Suprapubic skin (tissue), 4 donors: ENCODE results near the gene PAIP2. TPM values are rescaled to one million over a fixed set of nuclear protein-coding genes. Genes with fewer than 3 reads are reported as not detected.

ENCODE experiments used
- DNase-seq, 2 donors: peaks; one replicate each; pipeline ENCODE4 v3.0.0-alpha.2; 2019; ENCODE audit warnings: low spot score in 2 of 2
- H3K27ac ChIP-seq: fragments of 200-600 bp; sonication (generic); one replicate; pipeline ENCODE4 v1.5.1; 2019
- H3K27me3 ChIP-seq: fragments of 200-600 bp; sonication (generic); one replicate; pipeline ENCODE4 v1.5.1; 2019
- H3K36me3 ChIP-seq: fragments of 200-600 bp; sonication (generic); one replicate; pipeline ENCODE4 v1.5.1; 2019
- H3K4me1 ChIP-seq: fragments of 200-600 bp; sonication (generic); one replicate; pipeline ENCODE4 v1.5.1; 2019
- H3K4me3 ChIP-seq: fragments of 200-600 bp; sonication (generic); one replicate; pipeline ENCODE4 v1.5.1; 2019; ENCODE audit warnings: mild to moderate bottlenecking
- H3K9me3 ChIP-seq: fragments of 200-600 bp; sonication (generic); one replicate; pipeline ENCODE4 v1.5.1; 2019
- CTCF ChIP-seq, 2 donors: fragments of 200-600 bp in 1 of 2; fragments of 450-650 bp in 1 of 2; sonication (generic) in 1 of 2; IDR thresholded peaks; one replicate each; pipeline ENCODE4 v1.5.1; 2016 to 2019; ENCODE audit warnings: antibody characterized with exemption in 2 of 2, mild to moderate bottlenecking in 1 of 2, moderate library complexity in 1 of 2
- EP300 ChIP-seq: sonication (generic); formaldehyde crosslinking; IDR thresholded peaks from one replicate; pipeline ENCODE4 v1.6.1; 2017; ENCODE audit warnings: antibody characterized with exemption
- POLR2A ChIP-seq, 2 donors: fragments of 450-650 bp; IDR thresholded peaks; one replicate each; pipeline ENCODE4 v1.6.1; 2017; ENCODE audit warnings: antibody characterized with exemption in 2 of 2, mild to moderate bottlenecking in 2 of 2, moderate library complexity in 2 of 2
- POLR2AphosphoS5 ChIP-seq, 3 donors: sonication (generic); formaldehyde crosslinking; IDR thresholded peaks; one replicate each; pipeline ENCODE4 v1.6.1; 2017; ENCODE audit warnings: antibody characterized with exemption in 3 of 3
- WGBS: methylation state at CpG from one replicate; pipeline ENCODE4 v1.1.5; 2018; 5-methylcytosine and 5-hydroxymethylcytosine counted together
- total RNA-seq, 4 donors: library from RNA; depleted of rRNA; stranded (reverse); fragments of >200 nt; gene quantifications; one replicate each; pipeline ENCODE4 v1.1.0, GENCODE V29; 2016

The PAIP2 gene
- total RNA-seq, 4 donors from 2014 or later: 50.3 to 71.0 (median 53.5) TPM

- no peak overlapping the region for H3K4me3 ChIP-seq
These were observed 18.7 kb downstream of the PAIP2 start for GRCh38 chr5:139360384-139360783.

GRCh38 chr5:139361835-139362429, 20.3 kb downstream of the PAIP2 start:
- H3K9me3 ChIP-seq: no peaks in the 10 kb centered on the region
- peaks cover 3% of the 10 kb centered on the region for H3K4me1 ChIP-seq
- peaks cover 35% of the 10 kb centered on the region for H3K36me3 ChIP-seq
- no peak for TF ChIP-seq POLR2A (IDR thresholded peaks at IDR 0.05)
- no peak for TF ChIP-seq EP300
- TF ChIP-seq CTCF (IDR thresholded peaks at IDR 0.05): no peak
- TF ChIP-seq POLR2AphosphoS5 (IDR thresholded peaks at IDR 0.05): no peak
- no peak overlapping the region for H3K4me3 ChIP-seq
- no peak overlapping the region for H3K27ac ChIP-seq
- no peaks in the 10 kb centered on the region for H3K27me3 ChIP-seq
- DNase-seq: no peak
- 78% methylated on average over 6 of the region's 6 CpGs for WGBS

More at GRCh38 chr5:139360384-139360783, 18.7 kb downstream of the PAIP2 start:
- Histone ChIP-seq H3K36me3 (peaks cover 20% of the 10 kb centered on the region), H3K27ac (no peak overlapping the region), H3K4me1 (peaks cover 4% of the 10 kb centered on the region), H3K27me3 (no peaks in the 10 kb centered on the region), H3K9me3 (no peaks in the 10 kb centered on the region)
- DNase-seq: no peak
- 93% methylated on average over 4 of the region's 4 CpGs for WGBS
- no peak for TF ChIP-seq POLR2A (IDR thresholded peaks at IDR 0.05)
- TF ChIP-seq EP300: no peak
- TF ChIP-seq CTCF (IDR thresholded peaks at IDR 0.05): no peak
- TF ChIP-seq POLR2AphosphoS5 (IDR thresholded peaks at IDR 0.05): no peak

GRCh38 chr5:139363937-139364336, 22.3 kb downstream of the PAIP2 start:
- Histone ChIP-seq H3K4me1 (no peaks in the 10 kb centered on the region), H3K9me3 (no peaks in the 10 kb centered on the region), H3K36me3 (peaks cover 53% of the 10 kb centered on the region), H3K27ac (no peak overlapping the region), H3K27me3 (no peaks in the 10 kb centered on the region), H3K4me3 (no peak overlapping the region)
- WGBS: 49% methylated on average over 2 of the region's 2 CpGs
- TF ChIP-seq EP300 (no peak), CTCF (IDR thresholded peaks at IDR 0.05) (no peak), POLR2A (IDR thresholded peaks at IDR 0.05) (no peak), POLR2AphosphoS5 (IDR thresholded peaks at IDR 0.05) (no peak)
- no peak for DNase-seq

- DNase-seq: no peak
- no peaks in the 10 kb centered on the region for H3K9me3 ChIP-seq
- no peaks in the 10 kb centered on the region for H3K27me3 ChIP-seq
- WGBS: 62% methylated on average over 2 of the region's 2 CpGs
- H3K36me3 ChIP-seq: peaks cover 58% of the 10 kb centered on the region
- no peak overlapping the region for H3K27ac ChIP-seq
- no peak for TF ChIP-seq POLR2AphosphoS5 (IDR thresholded peaks at IDR 0.05)
- no peak for TF ChIP-seq EP300
- TF ChIP-seq CTCF (IDR thresholded peaks at IDR 0.05): no peak
- no peak for TF ChIP-seq POLR2A (IDR thresholded peaks at IDR 0.05)
- H3K4me1 ChIP-seq: no peaks in the 10 kb centered on the region
- H3K4me3 ChIP-seq: no peak overlapping the region
These were observed 22.8 kb downstream of the PAIP2 start for GRCh38 chr5:139364466-139364865.

- WGBS: 80% methylated on average over 2 of the region's 2 CpGs
- TF ChIP-seq POLR2AphosphoS5 (IDR thresholded peaks at IDR 0.05) (no peak), EP300 (no peak), CTCF (IDR thresholded peaks at IDR 0.05) (no peak), POLR2A (IDR thresholded peaks at IDR 0.05) (no peak)
- Histone ChIP-seq H3K27ac (no peak overlapping the region), H3K4me3 (no peak overlapping the region), H3K27me3 (no peaks in the 10 kb centered on the region), H3K36me3 (peaks cover 81% of the 10 kb centered on the region), H3K9me3 (no peaks in the 10 kb centered on the region), H3K4me1 (peaks cover 5% of the 10 kb centered on the region)
- no peak for DNase-seq
These were observed 27.0 kb downstream of the PAIP2 start for GRCh38 chr5:139368613-139369012.
